ENCODE data around the gene YPEL3.

GRCh38 chr16:30087181-30087898 is 8.7 kb downstream of the YPEL3 start:
- TF ChIP-seq CTCF (conservative IDR thresholded peaks at IDR 0.05), result no peak
- no peak for TF ChIP-seq ZFX (IDR thresholded peaks at IDR 0.05)

All from C4-2B (cell line).